ENCODE measurements around the gene INTU. TPM values are rescaled to one million over a fixed set of nuclear protein-coding genes. Genes with fewer than 3 reads are reported as not detected.

INTU gene
- total RNA-seq, 1 experiment from 2014 or later: 3.7 TPM

DNA sequence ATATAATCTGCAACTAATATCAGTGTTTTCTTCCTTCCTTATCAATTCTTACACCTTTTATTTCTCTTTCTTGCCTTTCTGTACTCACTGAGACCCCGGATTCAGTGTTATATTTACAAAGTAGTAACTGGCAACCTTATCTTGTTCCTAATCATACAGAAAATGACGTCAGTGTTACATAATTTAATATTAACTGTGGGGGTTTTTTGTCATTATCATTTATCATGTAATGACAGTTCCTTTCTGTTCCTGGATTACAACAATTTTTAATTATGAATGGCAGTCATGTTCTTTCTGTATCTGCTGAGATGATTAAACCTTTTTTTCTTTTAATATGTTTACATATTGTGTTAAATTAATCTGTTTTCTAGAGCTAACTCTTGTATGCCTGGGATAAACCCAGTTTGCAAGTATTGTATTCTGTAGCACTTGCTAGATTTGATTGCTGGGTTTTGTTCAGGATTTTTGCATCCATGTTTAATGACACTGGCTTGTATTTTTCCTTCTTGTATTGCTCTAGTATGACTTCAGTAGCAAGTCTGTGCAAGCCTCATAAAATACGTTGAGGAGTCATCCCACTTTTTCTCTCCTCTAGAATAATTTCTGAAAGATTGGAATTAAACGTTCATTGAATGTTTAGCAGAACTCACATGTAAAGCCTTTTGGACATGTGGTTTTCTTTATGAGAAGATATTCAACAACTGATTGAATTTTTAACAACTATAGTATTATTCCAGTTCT, 138.9 kb downstream of the INTU start:
- ChIA-PET POLR2A (interaction anchor here (0.7 kb wide), 1 partner anchor 110 kb away, joined by 20 read pairs; no protein-coding TSS in a partner anchor), CTCF (no interaction called here)
- ATAC-seq (no peak), DNase-seq (ENCODE audit: low read depth, low spot score) (no peak)
- Histone ChIP-seq H3K4me1 (ENCODE audit: control insufficient read depth, insufficient read depth, low read length) (no peaks in the 10 kb centered on the region), H3K27me3 (ENCODE audit: control insufficient read depth, insufficient read depth, low read length) (no peaks in the 10 kb centered on the region), H3K36me3 (ENCODE audit: control insufficient read depth, insufficient read depth, low read length) (no peaks in the 10 kb centered on the region), H3K9me3 (ENCODE audit: control insufficient read depth, insufficient read depth, low read depth, low read length) (no peaks in the 10 kb centered on the region), H3K4me3 (ENCODE audit: low read depth in 2 of 2, low read length in 2 of 2) (no peak overlapping the region), H3K27ac (ENCODE audit: low read length) (no peak overlapping the region)
- intact Hi-C loops (cut with micrococcal nuclease; ENCODE audit: unreplicated experiment) (no loop called here), in situ Hi-C loops (cut with HindIII; ENCODE audit: low pct_unique_long_range_greater_than_20kb, low sequenced_read_pairs) (no loop called here)
- no TSS peak for BruUV-seq (replicated peaks)
- TF ChIP-seq SIN3A (IDR thresholded peaks at IDR 0.05; ENCODE audit: borderline replicate concordance, insufficient read depth, low read depth, low read length) (no peak), POLR2AphosphoS5 (IDR thresholded peaks at IDR 0.05; ENCODE audit: low read depth, low read length) (no peak), TCF7L2 (IDR thresholded peaks at IDR 0.05; ENCODE audit: low read depth, low read length) (no peak)
- TF ChIP-seq, protein P1, sequence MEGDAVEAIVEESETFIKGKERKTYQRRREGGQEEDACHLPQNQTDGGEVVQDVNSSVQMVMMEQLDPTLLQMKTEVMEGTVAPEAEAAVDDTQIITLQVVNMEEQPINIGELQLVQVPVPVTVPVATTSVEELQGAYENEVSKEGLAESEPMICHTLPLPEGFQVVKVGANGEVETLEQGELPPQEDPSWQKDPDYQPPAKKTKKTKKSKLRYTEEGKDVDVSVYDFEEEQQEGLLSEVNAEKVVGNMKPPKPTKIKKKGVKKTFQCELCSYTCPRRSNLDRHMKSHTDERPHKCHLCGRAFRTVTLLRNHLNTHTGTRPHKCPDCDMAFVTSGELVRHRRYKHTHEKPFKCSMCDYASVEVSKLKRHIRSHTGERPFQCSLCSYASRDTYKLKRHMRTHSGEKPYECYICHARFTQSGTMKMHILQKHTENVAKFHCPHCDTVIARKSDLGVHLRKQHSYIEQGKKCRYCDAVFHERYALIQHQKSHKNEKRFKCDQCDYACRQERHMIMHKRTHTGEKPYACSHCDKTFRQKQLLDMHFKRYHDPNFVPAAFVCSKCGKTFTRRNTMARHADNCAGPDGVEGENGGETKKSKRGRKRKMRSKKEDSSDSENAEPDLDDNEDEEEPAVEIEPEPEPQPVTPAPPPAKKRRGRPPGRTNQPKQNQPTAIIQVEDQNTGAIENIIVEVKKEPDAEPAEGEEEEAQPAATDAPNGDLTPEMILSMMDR (IDR thresholded peaks at IDR 0.05): no peak
- TF ChIP-seq, protein P2, sequence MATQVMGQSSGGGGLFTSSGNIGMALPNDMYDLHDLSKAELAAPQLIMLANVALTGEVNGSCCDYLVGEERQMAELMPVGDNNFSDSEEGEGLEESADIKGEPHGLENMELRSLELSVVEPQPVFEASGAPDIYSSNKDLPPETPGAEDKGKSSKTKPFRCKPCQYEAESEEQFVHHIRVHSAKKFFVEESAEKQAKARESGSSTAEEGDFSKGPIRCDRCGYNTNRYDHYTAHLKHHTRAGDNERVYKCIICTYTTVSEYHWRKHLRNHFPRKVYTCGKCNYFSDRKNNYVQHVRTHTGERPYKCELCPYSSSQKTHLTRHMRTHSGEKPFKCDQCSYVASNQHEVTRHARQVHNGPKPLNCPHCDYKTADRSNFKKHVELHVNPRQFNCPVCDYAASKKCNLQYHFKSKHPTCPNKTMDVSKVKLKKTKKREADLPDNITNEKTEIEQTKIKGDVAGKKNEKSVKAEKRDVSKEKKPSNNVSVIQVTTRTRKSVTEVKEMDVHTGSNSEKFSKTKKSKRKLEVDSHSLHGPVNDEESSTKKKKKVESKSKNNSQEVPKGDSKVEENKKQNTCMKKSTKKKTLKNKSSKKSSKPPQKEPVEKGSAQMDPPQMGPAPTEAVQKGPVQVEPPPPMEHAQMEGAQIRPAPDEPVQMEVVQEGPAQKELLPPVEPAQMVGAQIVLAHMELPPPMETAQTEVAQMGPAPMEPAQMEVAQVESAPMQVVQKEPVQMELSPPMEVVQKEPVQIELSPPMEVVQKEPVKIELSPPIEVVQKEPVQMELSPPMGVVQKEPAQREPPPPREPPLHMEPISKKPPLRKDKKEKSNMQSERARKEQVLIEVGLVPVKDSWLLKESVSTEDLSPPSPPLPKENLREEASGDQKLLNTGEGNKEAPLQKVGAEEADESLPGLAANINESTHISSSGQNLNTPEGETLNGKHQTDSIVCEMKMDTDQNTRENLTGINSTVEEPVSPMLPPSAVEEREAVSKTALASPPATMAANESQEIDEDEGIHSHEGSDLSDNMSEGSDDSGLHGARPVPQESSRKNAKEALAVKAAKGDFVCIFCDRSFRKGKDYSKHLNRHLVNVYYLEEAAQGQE (IDR thresholded peaks at IDR 0.05; ENCODE audit: insufficient read depth in 1 of 2, low read depth in 2 of 2, low read length in 1 of 2): no peak

DNA sequence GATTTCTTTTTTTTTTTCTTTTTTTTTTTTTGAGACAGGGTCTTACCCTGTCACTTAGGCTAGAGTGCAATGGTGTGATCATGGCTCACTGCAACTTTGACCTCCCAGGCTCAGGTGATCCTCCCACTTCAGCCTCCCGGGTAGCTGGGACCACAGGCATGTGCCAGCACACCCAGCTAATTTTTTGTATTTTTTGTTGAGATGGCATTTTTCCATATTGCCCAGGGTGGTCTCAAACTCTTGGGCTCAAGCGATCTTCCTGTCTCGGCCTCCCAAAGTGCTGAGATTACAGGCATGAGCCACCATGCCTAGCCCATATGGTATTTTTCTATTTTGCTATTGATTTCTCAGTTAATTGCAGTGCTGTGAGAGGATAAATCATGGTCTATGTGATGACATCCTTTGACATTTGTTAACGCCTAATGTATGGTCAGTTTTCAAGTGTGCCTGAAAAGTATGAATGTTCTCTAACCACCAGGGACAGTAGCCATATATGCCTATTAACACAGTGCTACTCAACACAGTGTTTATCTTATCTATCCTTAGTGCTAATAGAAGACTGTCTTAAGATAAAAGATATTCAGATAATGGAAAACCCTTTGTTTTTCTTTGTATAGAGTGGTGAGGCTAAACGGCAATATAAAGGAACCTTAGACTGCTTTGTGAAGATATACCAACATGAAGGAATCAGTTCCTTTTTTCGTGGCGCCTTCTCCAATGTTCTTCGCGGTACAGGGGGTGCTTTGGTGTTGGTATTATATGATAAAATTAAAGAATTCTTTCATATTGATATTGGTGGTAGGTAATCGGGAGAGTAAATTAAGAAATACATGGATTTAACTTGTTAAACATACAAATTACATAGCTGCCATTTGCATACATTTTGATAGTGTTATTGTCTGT, 140.3 kb downstream of the INTU start:
- no TSS peak for BruUV-seq (replicated peaks)
- intact Hi-C loops (cut with micrococcal nuclease; ENCODE audit: unreplicated experiment) (no loop called here), in situ Hi-C loops (cut with HindIII; ENCODE audit: low pct_unique_long_range_greater_than_20kb, low sequenced_read_pairs) (no loop called here)
- H3K27me3 ChIP-seq (ENCODE audit: control insufficient read depth, insufficient read depth, low read length): no peaks in the 10 kb centered on the region
- no peak for DNase-seq (ENCODE audit: low read depth, low spot score)
- H3K36me3 ChIP-seq (ENCODE audit: control insufficient read depth, insufficient read depth, low read length): no peaks in the 10 kb centered on the region
- no peak for ATAC-seq
- H3K27ac ChIP-seq (ENCODE audit: low read length): no peak overlapping the region
- ChIA-PET POLR2A (no interaction called here), CTCF (no interaction called here)
- no peak overlapping the region for H3K4me3 ChIP-seq (ENCODE audit: low read depth in 2 of 2, low read length in 2 of 2)
- H3K9me3 ChIP-seq (ENCODE audit: control insufficient read depth, insufficient read depth, low read depth, low read length): no peaks in the 10 kb centered on the region
- TF ChIP-seq, protein P1 (IDR thresholded peaks at IDR 0.05): no peak
- TF ChIP-seq, protein P2 (IDR thresholded peaks at IDR 0.05; ENCODE audit: insufficient read depth in 1 of 2, low read depth in 2 of 2, low read length in 1 of 2): no peak
- TF ChIP-seq POLR2AphosphoS5 (IDR thresholded peaks at IDR 0.05; ENCODE audit: low read depth, low read length): no peak
- no peaks in the 10 kb centered on the region for H3K4me1 ChIP-seq (ENCODE audit: control insufficient read depth, insufficient read depth, low read length)

Data from Panc1 (cell line).